Measurements from ENCODE around the gene WDTC1.
A peak's percentile ranks its signal among the peaks of the same experiment; 100 is the strongest.
"Not testable (repeated sequence)": the region's sequence is repeated elsewhere in the genome, so short reads cannot be mapped to it uniquely, and the experiment has no call there.

WDTC1 gene

GRCh38 chr1:27234049-27234882 lies at the start of gene WDTC1:
Gene WDTC1, plus strand, starts transcription at chr1:27234632. Its CDS starts 26,423 bp downstream, at chr1:27261055.
- DNase-seq: peak; percentile 99

DNA sequence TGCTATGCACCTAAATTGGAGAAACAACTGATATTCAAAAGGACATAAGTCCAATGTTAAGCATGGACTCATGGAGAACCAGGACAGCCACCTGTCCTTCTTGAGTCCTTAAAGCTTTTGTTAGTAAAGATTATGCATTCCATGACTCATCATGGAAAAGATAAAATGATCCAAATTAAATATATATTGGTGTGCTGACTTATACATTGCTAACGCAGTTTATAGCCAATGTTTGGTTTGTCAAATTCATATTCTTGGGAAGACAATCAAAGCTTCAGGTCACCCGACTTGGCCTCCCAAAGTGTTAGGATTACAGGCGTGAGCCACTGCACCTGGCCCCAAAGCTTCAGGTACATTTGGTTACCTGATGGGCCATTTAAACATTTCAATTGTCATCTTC lies 49.8 kb upstream of the WDTC1 start:
- not testable (repeated sequence) for DNase-seq

- DNase-seq: no peak
These were observed 42.3 kb upstream of the WDTC1 start for GRCh38 chr1:27192039-27192529.

DNA sequence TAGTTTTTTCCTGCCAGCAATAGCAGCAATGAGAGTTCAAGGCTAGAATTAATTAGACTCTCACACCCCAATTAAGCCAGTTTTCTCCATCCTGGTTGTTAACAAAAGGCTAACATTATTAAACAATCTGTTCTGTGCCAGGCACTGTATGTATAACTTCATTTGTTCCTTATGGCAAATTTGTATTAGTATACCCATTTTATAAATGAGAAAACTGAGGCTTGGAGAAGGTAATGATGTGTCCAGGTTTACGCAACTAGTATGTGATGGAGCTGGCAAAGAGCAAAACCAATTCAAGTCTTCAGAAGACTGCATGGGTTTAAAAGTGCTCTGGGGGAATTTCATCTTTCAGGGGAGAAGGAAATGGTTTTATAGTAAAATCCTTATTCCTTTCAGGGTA lies 41.2 kb upstream of the WDTC1 start:
- DNase-seq: no peak

DNA sequence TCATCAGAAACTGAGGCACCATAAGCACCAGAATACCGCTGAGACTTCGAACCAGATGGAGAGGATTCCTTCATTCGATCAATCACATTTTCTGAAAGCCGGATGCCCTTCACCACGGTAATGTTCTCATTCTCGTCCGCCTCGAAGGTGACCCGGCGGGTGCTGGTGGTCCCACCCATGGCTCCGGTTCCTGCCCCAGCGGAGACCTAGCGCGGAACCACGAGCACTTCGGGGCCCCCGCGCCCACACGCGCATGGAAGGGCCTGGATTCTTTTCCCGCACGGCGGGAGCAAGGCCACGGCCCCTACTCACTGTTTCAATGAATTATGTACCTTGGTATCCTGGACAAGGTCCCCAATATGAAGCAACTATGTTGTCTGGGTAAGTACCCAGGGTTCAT lies 33.1 kb upstream of the WDTC1 start:
- DNase-seq: no peak

- DNase-seq: no peak
These were observed 30.5 kb upstream of the WDTC1 start for GRCh38 chr1:27203946-27204345.

DNA sequence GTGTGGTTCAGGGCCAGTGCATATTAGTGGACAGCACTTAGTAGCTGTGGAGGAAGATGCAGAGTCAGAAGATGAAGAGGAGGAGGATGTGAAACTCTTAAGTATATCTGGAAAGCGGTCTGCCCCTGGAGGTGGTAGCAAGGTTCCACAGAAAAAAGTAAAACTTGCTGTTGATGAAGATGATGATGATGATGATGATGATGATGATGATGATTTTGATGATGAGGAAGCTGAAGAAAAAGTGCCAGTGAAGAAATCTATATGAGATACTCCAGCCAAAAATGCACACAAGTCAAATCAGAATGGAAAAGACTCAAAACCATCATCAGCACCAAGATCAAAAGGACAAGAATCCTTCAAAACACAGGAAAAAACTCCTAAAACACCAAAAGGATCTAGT lies 27.2 kb upstream of the WDTC1 start:
- not testable (repeated sequence) for DNase-seq

DNA sequence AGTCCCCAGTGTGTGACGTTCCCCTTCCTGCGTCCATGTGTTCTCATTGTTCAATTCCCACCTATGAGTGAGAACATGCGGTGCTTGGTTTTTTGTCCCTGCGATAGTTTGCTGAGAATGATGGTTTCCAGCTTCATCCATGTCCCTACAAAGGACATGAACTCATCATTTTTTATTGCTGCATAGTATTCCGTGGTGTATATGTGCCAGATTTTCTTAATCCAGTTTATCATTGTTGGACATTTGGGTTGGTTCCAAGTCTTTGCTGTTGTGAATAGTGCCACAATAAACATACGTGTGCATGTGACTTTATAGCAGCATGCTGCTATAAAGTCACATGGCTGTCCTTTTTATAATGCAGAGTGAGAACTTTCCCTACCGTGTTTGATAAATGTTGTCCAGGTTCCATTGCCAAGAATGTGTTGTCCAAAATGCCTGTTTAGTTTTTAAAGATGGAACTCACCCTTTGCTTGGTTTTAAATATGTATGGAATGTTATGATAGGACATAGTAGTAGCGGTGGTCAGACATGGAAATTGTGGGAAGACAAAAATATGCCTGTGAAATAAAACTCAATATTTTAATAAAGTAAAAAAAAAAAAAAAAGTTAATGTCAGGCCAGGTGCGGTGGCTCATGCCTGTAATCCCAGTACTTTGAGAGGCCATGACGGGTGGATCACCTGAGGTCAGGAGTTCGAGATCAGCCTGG lies 26.1 kb upstream of the WDTC1 start:
- not testable (repeated sequence) for DNase-seq

GRCh38 chr1:27216466-27216865 lies 18.0 kb upstream of the WDTC1 start:
- DNase-seq: no peak

GRCh38 chr1:27217401-27217800 lies 17.0 kb upstream of the WDTC1 start:
- DNase-seq: no peak

DNA sequence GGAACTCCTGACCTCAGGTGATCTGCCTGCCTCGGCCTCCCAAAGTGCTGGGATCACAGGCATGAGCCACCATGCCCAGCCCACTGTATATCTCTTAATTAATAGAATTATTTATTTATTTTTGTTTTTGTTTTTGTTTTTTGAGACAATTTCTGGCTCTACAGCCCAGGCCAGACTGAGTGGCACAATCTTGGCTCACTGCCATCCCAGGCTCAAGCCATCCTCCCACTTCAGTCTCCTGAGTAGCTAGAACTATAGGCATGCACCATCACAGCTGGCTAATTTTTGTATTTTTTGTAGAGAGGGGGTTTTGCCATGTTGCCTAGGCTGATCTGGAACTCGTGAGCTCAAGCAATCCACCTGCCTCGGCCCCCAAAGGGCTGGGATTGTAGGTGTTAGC lies 15.7 kb upstream of the WDTC1 start:
- DNase-seq: peak; percentile 33

DNA sequence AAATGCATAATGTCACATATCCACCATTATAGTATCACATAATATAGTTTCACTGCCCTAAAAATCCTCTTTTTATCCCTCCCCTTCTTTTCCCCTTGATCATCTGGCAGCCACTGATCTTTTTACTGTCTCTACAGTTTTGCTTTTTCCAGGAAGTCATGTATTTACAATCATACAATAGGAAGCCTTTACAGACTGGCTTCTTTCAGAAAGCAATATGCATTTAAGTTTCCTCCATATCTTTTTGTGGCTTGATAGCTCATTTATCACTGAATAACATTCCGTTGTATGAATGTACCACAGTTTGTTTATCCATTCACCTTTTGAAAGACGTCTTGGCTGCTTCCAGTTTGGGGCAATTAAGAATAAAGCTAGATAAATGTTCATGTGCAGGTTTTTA lies 14.3 kb upstream of the WDTC1 start:
- peak; percentile 46 for DNase-seq

DNA sequence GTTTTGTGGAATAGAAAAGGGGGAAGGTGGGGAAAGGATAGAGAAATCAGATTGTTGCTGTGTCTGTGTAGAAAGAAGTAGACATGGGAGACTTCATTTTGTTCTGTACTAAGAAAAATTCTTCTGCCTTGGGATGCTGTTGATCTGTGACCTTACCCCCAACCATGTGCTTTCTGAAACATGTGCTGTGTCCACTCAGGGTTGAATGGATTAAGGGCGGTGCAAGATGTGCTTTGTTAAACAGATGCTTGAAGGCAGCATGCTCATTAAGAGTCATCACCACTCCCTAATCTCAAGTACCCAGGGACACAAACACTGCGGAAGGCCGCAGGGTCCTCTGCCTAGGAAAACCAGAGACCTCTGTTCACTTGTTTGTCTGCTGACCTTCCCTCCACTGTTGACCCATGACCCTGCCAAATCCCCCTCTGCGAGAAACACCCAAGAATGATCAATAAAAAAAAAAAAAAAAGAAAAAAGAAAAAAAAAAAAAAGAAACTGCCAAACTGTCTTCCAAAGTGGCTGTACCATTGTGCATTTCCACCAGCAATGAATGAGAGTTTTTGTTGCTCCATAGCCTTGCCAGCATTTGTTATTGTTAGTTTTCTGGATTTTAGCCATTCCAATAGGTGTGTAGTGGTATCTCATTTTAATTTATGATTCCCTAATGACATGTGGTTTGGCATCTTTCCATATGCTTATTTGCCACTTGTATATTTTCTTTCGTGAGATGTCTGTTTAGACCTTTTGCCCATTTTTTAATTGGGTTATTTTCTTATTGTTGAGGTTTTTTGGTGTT lies 13.5 kb upstream of the WDTC1 start:
- DNase-seq: peak; percentile 11

DNA sequence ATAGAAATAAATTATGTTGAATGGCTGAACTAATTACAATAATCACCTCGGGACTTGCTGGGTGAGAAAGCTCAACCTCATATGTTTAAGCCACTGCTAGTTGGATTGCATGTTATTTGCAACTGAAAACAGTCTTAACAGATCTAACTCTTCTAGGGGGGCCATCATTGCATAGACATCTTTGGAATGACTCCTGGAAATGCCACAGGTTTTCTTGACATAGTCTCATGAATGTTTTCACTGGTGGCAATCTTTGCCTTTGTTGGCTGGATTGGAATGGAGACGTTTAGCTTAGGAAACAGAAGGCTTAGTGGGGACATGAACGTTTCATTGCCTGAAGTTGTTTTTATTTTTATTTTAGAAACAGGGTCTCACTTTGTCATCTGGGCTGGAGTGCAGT lies 8.8 kb upstream of the WDTC1 start:
- DNase-seq: no peak

DNA sequence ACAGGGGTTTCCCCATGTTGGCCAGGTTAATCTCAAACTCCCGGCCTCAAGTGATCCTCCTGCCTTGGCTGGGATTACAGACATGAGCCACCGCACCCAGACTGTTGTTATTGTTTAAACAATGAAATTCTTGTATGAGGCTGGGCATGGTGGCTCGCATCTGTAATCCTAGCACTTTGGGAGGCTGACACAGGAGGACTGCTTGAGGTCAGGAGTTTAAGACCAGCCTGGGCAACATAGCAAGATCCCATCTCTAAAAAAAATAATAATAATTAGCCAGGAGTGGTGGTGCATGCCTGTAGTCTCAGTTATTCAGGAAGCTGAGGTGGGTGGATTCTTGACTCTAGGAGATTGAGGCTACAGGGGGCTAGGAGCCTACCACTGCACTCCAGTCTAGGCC lies 6.7 kb upstream of the WDTC1 start:
- no peak for DNase-seq

- peak; percentile 54 for DNase-seq
These were observed 774 bp upstream of the WDTC1 start for GRCh38 chr1:27233667-27234048.

- peak; percentile 41 for DNase-seq
These were observed 1.4 kb downstream of the WDTC1 start for GRCh38 chr1:27235827-27236226.

GRCh38 chr1:27237112-27237511 lies 2.7 kb downstream of the WDTC1 start:
- no peak for DNase-seq

DNA sequence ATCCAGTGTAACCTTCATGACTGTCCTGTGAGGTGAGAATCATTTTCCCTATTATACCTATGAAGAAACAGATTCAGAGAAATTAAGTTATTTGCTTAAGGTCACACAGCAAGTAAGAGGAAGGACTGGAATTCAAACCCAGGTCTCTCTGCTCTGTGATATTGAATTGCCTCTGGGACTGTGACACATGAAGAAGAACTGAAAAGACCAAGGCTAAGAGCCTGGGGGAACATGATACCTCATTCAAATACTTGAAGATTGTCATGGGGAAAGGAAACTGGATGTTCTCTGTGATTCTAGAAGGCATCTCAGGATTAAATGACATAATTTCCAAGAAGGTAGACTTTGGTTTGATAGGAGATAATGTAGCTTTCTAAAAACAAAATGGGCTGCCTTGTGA lies 3.6 kb downstream of the WDTC1 start:
- DNase-seq: no peak

DNA sequence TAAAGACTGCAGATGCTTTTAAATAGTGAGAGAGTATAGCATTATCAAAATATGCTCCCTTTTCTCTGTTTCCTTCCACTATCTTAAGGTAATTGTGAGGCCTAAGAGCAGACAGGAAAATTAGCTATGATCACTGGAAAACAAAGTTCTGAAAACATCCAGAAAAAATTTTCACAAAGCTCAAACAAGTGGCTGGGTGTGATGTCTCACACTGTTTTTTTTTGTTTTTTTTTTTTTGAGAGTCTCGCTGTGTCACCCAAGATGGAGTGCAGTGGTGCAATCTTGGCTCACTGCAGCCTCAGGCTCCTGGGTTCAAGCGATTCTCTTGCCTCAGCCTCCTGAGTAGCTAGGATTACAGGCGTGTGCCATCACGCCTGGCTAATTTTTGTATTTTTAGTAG lies 7.2 kb downstream of the WDTC1 start:
- no peak for DNase-seq

DNA sequence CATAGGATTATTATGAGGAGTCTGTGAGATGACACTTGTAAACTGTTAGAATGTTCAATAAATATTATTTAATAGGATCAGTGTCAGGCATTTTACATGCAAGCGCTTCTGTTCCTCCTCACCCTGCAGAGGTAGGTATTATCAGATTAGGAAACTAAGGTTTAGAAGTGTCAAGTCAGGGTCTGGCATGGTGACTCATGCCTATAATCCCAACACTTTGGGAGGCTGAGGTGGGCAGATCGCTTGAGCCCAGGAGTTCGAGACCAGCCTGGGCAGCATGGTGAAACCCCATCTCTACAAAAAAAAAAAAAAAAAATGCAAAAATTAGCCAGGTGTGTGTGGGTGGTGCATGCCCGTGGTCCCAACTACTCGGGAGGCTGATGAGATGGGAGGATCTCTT lies 9.2 kb downstream of the WDTC1 start:
- DNase-seq: not testable (repeated sequence)

- no peak for DNase-seq
These were observed 11.8 kb downstream of the WDTC1 start for GRCh38 chr1:27246194-27246593.

DNA sequence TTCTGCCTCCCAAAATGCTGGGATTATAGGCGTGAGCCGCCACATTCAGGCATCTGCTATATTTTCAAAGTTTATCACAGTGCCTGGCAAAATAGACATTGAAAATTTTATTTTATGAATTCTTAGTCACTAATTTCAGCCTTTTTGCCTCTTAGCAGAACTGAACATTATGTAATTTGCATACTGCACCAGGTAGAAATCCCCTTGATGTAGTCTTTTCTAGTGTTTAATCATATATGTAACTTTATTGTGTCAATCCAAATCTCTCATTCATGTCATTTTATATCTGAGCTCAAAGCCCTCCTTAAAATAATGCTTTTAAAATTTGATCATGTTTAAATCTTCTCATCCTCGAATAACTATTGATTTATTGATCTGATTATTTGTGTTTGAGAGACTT lies 19.2 kb downstream of the WDTC1 start:
- DNase-seq: no peak
